HepG2 (cell line): ENCODE data around the gene FAM81A. TPM values are rescaled to one million over a fixed set of nuclear protein-coding genes. Genes with fewer than 3 reads are reported as not detected.

Source experiments
- BCL6 ChIP-seq: IDR thresholded peaks from 2 replicates; pipeline ENCODE4 v1.6.1; 2016; ENCODE audit warnings: missing genetic modification reagents, missing compliant biosample characterization
- CBFB ChIP-seq: sonication (generic); formaldehyde crosslinking; IDR thresholded peaks from 2 replicates; pipeline ENCODE4 v1.4.0; 2020; ENCODE audit warnings: missing genetic modification reagents
- CEBPB ChIP-seq: IDR thresholded peaks from 2 replicates; pipeline ENCODE4 v1.6.1; 2011; ENCODE audit warnings: low read depth, low read length, improper control_type of control experiment, borderline replicate concordance
- CEBPG ChIP-seq: IDR thresholded peaks from 2 replicates; pipeline ENCODE4 v1.6.1; 2016
- GATAD1 ChIP-seq: IDR thresholded peaks from 2 replicates; pipeline ENCODE4 v1.6.1; 2016; ENCODE audit warnings: missing genetic modification reagents, missing compliant biosample characterization
- HOXA5 ChIP-seq: sonication (generic); formaldehyde crosslinking; IDR thresholded peaks from 2 replicates; pipeline ENCODE4 v1.4.0; 2020; ENCODE audit warnings: missing genetic modification reagents
- IRF2 ChIP-seq: IDR thresholded peaks from 2 replicates; pipeline ENCODE4 v1.6.1; 2018; ENCODE audit warnings: missing genetic modification reagents, missing compliant biosample characterization
- ISL2 ChIP-seq: sonication (generic); formaldehyde crosslinking; IDR thresholded peaks from 2 replicates; pipeline ENCODE4 v1.5.0; 2020; ENCODE audit warnings: missing genetic modification reagents
- KAT8 ChIP-seq: IDR thresholded peaks from 2 replicates; pipeline ENCODE4 v1.6.1; 2016; ENCODE audit warnings: missing genetic modification reagents, missing compliant biosample characterization
- KDM2A ChIP-seq: sonication (generic); formaldehyde crosslinking; IDR thresholded peaks from 2 replicates; pipeline ENCODE4 v1.4.0; 2020; ENCODE audit warnings: low read depth, missing genetic modification reagents, borderline replicate concordance
- KLF12 ChIP-seq: sonication (generic); formaldehyde crosslinking; IDR thresholded peaks from 2 replicates; pipeline ENCODE4 v1.4.0; 2020; ENCODE audit warnings: missing genetic modification reagents, borderline replicate concordance
- PAWR ChIP-seq: sonication (generic); formaldehyde crosslinking; IDR thresholded peaks from 2 replicates; pipeline ENCODE4 v1.4.0; 2020; ENCODE audit warnings: missing genetic modification reagents, mild to moderate bottlenecking, borderline replicate concordance
- RAD21 ChIP-seq: fragments of 450-650 bp; formaldehyde crosslinking; IDR thresholded peaks from 2 replicates; pipeline ENCODE4 v1.5.0; 2020; ENCODE audit warnings: mild to moderate bottlenecking
- SAP130 ChIP-seq: IDR thresholded peaks from 2 replicates; pipeline ENCODE4 v1.6.1; 2016; ENCODE audit warnings: low read depth
- SMYD3 ChIP-seq: sonication (generic); formaldehyde crosslinking; IDR thresholded peaks from 2 replicates; pipeline ENCODE4 v1.8.1; 2023; ENCODE audit warnings: mild to moderate bottlenecking, missing genetic modification reagents
- THAP11 ChIP-seq: IDR thresholded peaks from 2 replicates; pipeline ENCODE4 v1.6.1; 2016; ENCODE audit warnings: missing biosample characterization, missing genetic modification reagents
- ZNF331 ChIP-seq: sonication (generic); formaldehyde crosslinking; IDR thresholded peaks from 2 replicates; pipeline ENCODE4 v1.4.0; 2020; ENCODE audit warnings: missing genetic modification reagents
- ZNF577 ChIP-seq: sonication (generic); formaldehyde crosslinking; IDR thresholded peaks from 2 replicates; pipeline ENCODE4 v1.4.0; 2020; ENCODE audit warnings: mild to moderate bottlenecking, low read depth, missing genetic modification reagents, borderline replicate concordance
- polyA plus RNA-seq, 8 experiments: library from polyadenylated mRNA; depleted of rRNA in 3 of 8; stranded (reverse) in 7 of 8; unstranded in 1 of 8; fragments of >200 nt; fragmentation: Illumina TruSeq in 4 of 8; extraction: Trizol in 4 of 8; gene quantifications; 2 replicates each; pipeline versions ENCODE4 v1.2.1 to v1.2.3, GENCODE V29; 2011 to 2016; ENCODE audit warnings: low read depth in 4 of 8, missing spikeins in 1 of 8, mixed read lengths in 1 of 8; ENCODE audit not compliant: insufficient read depth in 1 of 8
- total RNA-seq, 5 experiments: library from RNA; depleted of rRNA; stranded (reverse); fragments of >200 nt; fragmentation: Illumina TruSeq; extraction: Trizol; gene quantifications; 2 replicates each; pipeline ENCODE4 v1.2.3, GENCODE V29; 2016; ENCODE audit warnings: low read depth in 1 of 5
- TF ChIP-seq, protein P1 (sequence below): sonication (generic); formaldehyde crosslinking; conservative IDR thresholded peaks from 2 replicates; pipeline ENCODE4 v1.8.0; 2022; ENCODE audit warnings: mild to moderate bottlenecking, moderate library complexity, missing genetic modification reagents
- TF ChIP-seq, protein P2 (sequence below): IDR thresholded peaks from 2 replicates; pipeline ENCODE4 v1.6.1; 2012; ENCODE audit warnings: low read depth, low read length, improper control_type of control experiment
- TF ChIP-seq, protein P3 (sequence below): sonication (generic); formaldehyde crosslinking; IDR thresholded peaks from 2 replicates; pipeline ENCODE4 v1.5.1; 2020; ENCODE audit warnings: missing genetic modification reagents, mild to moderate bottlenecking, borderline replicate concordance
- TF ChIP-seq, protein P4 (sequence below): IDR thresholded peaks from 2 replicates; pipeline ENCODE4 v1.6.1; 2012; ENCODE audit warnings: low read length, improper control_type of control experiment

The FAM81A gene
- total and polyA plus RNA-seq, 2 of the 13 experiments (the other 11 are each of a cell fraction or from before 2014, with no cell fraction given), result 0.09 TPM; not detected in 1

DNA sequence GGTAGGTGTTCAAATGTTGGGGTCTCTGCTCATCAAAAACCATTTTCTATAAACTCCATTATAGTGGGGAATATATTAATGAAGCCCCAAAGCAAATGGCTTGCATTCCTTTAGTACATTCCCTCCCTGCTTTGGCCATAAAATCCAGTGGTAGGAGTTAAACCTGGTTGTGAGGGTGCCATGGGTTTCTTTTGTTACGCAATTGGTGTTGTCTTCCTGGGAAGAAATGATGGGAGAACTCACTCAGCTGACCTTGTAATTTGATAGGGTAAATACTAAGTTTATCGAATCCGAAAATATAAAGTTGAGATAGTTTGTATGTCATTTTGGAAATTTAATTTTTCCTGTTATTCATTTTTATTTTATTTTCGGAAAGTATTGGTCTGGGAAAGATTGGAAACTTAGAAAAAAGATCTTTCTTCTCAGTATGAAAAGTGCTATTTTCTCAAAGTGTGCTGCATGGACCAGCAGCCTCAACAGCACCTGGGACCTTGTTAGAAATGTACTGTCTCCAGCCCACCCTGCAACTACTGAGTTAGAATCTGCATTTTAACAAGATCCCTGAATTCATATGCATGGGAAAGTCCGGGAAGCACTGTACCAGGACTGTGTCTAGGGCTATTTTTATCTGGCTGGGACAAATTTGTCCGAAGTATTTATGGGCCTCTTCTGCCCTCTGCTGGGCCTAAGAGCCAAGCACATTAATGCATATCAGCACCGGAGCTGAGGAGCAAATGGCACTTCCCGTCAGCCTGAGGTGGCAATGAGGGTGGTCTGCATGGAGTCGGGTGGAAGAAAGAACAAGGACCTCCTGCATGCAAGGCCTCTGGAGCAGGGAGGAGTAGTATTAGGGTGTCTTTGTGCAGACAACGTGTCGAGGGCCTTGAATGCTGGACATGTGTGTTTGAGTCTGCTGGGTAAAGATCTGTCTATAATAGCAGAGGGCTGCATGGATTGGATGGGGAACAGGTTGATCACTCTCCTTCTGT, 54.7 kb downstream of the FAM81A start (continued):
- 0 out of 2 replicates have a peak, but pooled peaks have one; percentile 60 for TF ChIP-seq KLF12
- TF ChIP-seq KDM2A, result 0 out of 2 replicates have a peak, but pooled peaks have one; percentile 27
- TF ChIP-seq, protein P1, sequence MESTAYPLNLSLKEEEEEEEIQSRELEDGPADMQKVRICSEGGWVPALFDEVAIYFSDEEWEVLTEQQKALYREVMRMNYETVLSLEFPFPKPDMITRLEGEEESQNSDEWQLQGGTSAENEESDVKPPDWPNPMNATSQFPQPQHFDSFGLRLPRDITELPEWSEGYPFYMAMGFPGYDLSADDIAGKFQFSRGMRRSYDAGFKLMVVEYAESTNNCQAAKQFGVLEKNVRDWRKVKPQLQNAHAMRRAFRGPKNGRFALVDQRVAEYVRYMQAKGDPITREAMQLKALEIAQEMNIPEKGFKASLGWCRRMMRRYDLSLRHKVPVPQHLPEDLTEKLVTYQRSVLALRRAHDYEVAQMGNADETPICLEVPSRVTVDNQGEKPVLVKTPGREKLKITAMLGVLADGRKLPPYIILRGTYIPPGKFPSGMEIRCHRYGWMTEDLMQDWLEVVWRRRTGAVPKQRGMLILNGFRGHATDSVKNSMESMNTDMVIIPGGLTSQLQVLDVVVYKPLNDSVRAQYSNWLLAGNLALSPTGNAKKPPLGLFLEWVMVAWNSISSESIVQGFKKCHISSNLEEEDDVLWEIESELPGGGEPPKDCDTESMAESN (CRISPR knock-in tag), result 0 out of 2 replicates have a peak, but pooled peaks have one; percentile 25
- 0 out of 2 replicates have a peak, but pooled peaks have one; percentile 25 for TF ChIP-seq ISL2 (CRISPR knock-in tag)
- TF ChIP-seq BCL6 (CRISPR knock-in tag), result no peak
- TF ChIP-seq, protein P2, sequence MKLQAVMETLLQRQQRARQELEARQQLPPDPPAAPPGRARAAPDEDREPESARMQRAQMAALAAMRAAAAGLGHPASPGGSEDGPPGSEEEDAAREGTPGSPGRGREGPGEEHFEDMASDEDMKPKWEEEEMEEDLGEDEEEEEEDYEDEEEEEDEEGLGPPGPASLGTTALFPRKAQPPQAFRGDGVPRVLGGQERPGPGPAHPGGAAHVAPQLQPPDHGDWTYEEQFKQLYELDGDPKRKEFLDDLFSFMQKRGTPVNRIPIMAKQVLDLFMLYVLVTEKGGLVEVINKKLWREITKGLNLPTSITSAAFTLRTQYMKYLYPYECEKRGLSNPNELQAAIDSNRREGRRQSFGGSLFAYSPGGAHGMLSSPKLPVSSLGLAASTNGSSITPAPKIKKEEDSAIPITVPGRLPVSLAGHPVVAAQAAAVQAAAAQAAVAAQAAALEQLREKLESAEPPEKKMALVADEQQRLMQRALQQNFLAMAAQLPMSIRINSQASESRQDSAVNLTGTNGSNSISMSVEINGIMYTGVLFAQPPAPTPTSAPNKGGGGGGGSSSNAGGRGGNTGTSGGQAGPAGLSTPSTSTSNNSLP, result peak; percentile 50; the same call in 1 of the 2 replicates
- 0 out of 2 replicates have a peak, but pooled peaks have one; percentile 18 for TF ChIP-seq IRF2 (CRISPR knock-in tag)
- no peak for TF ChIP-seq SMYD3 (CRISPR knock-in tag)
- 0 out of 2 replicates have a peak, but pooled peaks have one; percentile 14 for TF ChIP-seq SAP130 (CRISPR knock-in tag)
- 0 out of 2 replicates have a peak, but pooled peaks have one; percentile 37 for TF ChIP-seq HOXA5
- 0 out of 2 replicates have a peak, but pooled peaks have one; percentile 30 for TF ChIP-seq GATAD1 (CRISPR knock-in tag)
- TF ChIP-seq CEBPB, result peak; percentile 47; the same call in 1 of the 2 replicates
- 0 out of 2 replicates have a peak, but pooled peaks have one; percentile 10 for TF ChIP-seq ZNF331
- TF ChIP-seq RAD21 (CRISPR knock-in tag), result peak; percentile 90
- TF ChIP-seq THAP11 (CRISPR knock-in tag), result 0 out of 2 replicates have a peak, but pooled peaks have one; percentile 39
- TF ChIP-seq KAT8 (CRISPR knock-in tag), result 0 out of 2 replicates have a peak, but pooled peaks have one; percentile 30
- TF ChIP-seq, protein P3, sequence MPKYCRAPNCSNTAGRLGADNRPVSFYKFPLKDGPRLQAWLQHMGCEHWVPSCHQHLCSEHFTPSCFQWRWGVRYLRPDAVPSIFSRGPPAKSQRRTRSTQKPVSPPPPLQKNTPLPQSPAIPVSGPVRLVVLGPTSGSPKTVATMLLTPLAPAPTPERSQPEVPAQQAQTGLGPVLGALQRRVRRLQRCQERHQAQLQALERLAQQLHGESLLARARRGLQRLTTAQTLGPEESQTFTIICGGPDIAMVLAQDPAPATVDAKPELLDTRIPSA (CRISPR knock-in tag), result no peak
- no peak for TF ChIP-seq CBFB (CRISPR knock-in tag)
- TF ChIP-seq CEBPG, result peak; percentile 42; the same call in 1 of the 2 replicates
- TF ChIP-seq PAWR (CRISPR knock-in tag), result no peak
- TF ChIP-seq, protein P4, sequence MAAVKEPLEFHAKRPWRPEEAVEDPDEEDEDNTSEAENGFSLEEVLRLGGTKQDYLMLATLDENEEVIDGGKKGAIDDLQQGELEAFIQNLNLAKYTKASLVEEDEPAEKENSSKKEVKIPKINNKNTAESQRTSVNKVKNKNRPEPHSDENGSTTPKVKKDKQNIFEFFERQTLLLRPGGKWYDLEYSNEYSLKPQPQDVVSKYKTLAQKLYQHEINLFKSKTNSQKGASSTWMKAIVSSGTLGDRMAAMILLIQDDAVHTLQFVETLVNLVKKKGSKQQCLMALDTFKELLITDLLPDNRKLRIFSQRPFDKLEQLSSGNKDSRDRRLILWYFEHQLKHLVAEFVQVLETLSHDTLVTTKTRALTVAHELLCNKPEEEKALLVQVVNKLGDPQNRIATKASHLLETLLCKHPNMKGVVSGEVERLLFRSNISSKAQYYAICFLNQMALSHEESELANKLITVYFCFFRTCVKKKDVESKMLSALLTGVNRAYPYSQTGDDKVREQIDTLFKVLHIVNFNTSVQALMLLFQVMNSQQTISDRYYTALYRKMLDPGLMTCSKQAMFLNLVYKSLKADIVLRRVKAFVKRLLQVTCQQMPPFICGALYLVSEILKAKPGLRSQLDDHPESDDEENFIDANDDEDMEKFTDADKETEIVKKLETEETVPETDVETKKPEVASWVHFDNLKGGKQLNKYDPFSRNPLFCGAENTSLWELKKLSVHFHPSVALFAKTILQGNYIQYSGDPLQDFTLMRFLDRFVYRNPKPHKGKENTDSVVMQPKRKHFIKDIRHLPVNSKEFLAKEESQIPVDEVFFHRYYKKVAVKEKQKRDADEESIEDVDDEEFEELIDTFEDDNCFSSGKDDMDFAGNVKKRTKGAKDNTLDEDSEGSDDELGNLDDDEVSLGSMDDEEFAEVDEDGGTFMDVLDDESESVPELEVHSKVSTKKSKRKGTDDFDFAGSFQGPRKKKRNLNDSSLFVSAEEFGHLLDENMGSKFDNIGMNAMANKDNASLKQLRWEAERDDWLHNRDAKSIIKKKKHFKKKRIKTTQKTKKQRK, result no peak
- no peak for TF ChIP-seq ZNF577 (CRISPR knock-in tag)
